ENCODE data around the gene GRIK5.
A peak's percentile ranks its signal among the peaks of the same experiment; 100 is the strongest.

GRIK5 gene

DNA sequence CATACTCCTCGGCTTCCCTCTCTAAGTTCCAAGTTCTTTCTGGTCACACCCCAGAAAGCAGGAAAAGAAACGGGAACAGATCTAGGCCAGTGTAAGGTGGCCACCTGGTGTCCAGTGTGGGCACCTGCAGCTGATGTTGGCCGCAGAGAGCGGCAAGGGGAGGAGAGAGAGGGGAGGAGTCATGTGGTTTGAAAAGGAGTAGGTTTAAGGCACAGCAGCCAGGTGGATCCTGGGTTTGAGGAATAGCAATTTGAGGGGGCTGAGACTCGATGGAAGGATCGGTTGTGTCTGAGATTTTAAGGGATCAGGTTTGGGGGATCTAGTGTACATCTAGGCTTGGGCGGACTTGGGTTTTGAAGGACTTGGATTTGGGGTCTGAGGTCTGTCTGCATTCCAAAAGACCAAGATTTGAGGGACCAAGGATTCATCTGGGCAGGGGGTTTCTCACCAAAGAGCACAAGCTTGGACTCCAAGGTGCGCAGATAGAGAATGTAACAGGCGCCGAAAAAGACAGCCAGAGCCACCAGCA is 112.1 kb downstream of the GRIK5 start:
- TF ChIP-seq, protein P1, sequence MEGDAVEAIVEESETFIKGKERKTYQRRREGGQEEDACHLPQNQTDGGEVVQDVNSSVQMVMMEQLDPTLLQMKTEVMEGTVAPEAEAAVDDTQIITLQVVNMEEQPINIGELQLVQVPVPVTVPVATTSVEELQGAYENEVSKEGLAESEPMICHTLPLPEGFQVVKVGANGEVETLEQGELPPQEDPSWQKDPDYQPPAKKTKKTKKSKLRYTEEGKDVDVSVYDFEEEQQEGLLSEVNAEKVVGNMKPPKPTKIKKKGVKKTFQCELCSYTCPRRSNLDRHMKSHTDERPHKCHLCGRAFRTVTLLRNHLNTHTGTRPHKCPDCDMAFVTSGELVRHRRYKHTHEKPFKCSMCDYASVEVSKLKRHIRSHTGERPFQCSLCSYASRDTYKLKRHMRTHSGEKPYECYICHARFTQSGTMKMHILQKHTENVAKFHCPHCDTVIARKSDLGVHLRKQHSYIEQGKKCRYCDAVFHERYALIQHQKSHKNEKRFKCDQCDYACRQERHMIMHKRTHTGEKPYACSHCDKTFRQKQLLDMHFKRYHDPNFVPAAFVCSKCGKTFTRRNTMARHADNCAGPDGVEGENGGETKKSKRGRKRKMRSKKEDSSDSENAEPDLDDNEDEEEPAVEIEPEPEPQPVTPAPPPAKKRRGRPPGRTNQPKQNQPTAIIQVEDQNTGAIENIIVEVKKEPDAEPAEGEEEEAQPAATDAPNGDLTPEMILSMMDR (IDR thresholded peaks at IDR 0.05; ENCODE audit: insufficient read depth, missing control alignments): peak; percentile 58
- DNase-seq (ENCODE audit: insufficient read length, low spot score) (peak; percentile 76), FAIRE-seq (no peak)

DNA sequence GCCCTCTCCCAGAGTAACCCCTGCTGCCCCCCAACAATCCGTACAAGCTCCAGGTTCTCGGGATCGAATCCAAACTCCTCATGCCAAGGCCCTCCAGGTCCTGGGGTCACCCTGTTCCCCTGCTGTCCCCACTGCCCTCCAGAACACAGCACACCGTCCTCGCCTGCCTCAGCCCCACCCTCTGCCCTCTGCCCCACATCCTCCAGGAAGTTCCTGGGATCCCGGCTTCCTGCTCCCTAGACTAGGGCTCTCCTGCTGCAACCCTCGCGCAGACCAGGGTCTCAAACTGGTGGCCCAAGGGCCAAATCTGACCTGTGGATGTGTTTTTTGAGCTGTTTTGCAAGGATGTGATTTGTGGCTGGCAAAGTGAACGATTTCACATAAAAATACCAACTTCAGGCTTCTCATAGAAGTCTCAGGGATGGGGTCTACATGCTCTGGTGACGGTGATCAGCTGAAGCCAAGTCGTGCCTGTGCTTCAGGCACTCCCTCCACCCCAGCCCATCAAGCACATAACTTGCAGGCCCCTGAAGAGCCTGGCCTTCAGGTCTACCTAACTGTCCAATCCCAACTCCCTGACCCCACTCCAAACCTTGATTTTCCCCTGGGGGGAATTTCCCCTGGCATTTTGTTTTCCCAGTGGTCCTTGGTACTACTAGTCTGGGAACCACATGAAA is 112.7 kb downstream of the GRIK5 start:
- TF ChIP-seq, protein P1 (IDR thresholded peaks at IDR 0.05; ENCODE audit: insufficient read depth, missing control alignments): no peak
- DNase-seq (ENCODE audit: insufficient read length, low spot score) (no peak), FAIRE-seq (no peak)

DNA sequence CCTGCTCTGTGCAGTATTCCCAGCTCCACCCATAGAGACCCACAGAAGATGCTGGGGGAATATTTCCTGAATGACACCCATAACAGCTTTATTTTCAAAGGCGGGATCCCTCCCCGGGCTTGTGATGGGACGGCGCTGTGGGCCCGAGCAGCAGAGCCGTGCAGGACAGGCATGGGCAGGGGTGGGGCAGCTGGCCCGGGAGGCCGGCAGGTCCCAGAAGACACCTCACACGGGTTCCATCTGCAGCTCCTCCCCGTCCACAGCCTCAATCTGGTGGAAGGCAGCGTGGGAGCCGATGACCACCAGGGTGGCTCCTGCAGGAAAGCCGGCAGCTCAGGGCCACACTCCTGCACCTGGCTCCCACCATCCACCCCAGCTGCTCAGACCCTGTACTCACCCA is 113.4 kb downstream of the GRIK5 start:
- no peak for DNase-seq (ENCODE audit: insufficient read length, low spot score)
- no peak for FAIRE-seq
- TF ChIP-seq, protein P1 (IDR thresholded peaks at IDR 0.05; ENCODE audit: insufficient read depth, missing control alignments): no peak

DNA sequence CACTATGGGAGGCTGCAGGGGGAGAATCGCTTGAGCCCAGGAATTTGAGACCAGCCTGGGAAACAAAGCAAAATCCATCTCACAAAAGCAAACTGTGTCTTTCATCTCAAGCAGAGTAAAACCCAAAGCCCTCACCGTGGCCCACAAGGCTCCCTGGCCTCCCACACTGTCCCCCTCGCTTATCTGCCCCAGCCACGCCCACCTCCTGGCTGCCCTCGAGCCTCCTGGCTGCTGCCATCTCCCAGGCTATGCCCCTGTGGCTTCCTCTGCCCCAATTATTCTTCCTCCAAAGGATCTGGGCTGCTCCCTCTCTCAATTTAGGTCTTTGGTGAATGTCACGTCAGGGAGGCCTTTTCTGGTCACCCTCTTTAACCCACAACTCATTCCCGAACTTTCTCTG is 114.5 kb downstream of the GRIK5 start:
- TF ChIP-seq, protein P1 (IDR thresholded peaks at IDR 0.05; ENCODE audit: insufficient read depth, missing control alignments): no peak
- no peak for DNase-seq (ENCODE audit: insufficient read length, low spot score)
- no peak for FAIRE-seq

DNA sequence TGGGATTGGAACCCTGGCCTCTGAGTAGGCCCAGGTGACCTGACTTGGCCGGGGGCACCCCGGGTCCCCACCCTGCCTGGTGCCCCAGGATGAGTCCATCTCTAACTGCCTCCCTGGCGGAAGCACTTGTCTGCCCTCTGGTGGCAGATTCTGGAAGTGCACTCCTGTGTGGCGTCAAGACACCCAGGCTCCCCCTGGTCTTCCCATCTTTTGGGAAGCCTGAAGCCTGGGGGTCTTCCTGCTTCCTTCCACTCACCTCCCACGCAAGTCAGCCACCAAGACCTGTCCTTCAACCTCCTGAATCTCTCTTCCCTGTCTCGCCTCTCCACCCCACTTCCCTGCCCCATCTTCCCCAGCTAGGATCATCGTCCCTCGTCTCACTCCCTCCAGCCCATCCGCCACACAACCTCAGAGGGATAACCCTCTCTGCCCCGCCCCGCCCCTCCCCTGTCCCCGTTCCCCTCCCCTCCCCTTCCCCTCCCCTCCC is 118.3 kb downstream of the GRIK5 start:
- FAIRE-seq: no peak

More for the DNA sequence above, 118.3 kb downstream of the GRIK5 start:
- TF ChIP-seq, protein P1 (IDR thresholded peaks at IDR 0.05; ENCODE audit: insufficient read depth, missing control alignments): peak; percentile 91
- peak; percentile 91 for DNase-seq (ENCODE audit: insufficient read length, low spot score)
